BE2C (cell line): Measurements from ENCODE around the gene FPR2.

Experiments
- DNase-seq: peaks from one replicate; pipeline ENCODE4 v3.0.0-alpha.2; 2020
- H3K27me3 ChIP-seq: fragments of 250-450 bp; sonication (Bioruptor Pico); 2 replicates; pipeline ENCODE4 v1.5.1; 2020; ENCODE audit warnings: mild to moderate bottlenecking
- H3K36me3 ChIP-seq: fragments of 250-450 bp; sonication (Bioruptor Pico); 2 replicates; pipeline ENCODE4 v1.5.1; 2020; ENCODE audit warnings: mild to moderate bottlenecking
- H3K4me1 ChIP-seq: fragments of 250-450 bp; sonication (Bioruptor Pico); 2 replicates; pipeline ENCODE4 v1.5.1; 2020
- H3K4me3 ChIP-seq: 2 replicates; pipeline ENCODE4 v1.5.1; 2011; ENCODE audit warnings: low read depth, low read length
- H3K9me3 ChIP-seq: fragments of 250-450 bp; sonication (Bioruptor Pico); 2 replicates; pipeline ENCODE4 v1.5.1; 2020
- CTCF ChIP-seq: IDR thresholded peaks from 2 replicates; pipeline ENCODE4 v1.5.1; 2012; ENCODE audit warnings: mild to moderate bottlenecking, low read depth, low read length

FPR2 gene

GRCh38 chr19:51810223-51810622 lies 49.2 kb downstream of the FPR2 start:
- H3K36me3 ChIP-seq = no peaks in the 10 kb centered on the region
- no peak for DNase-seq
- no peaks in the 10 kb centered on the region for H3K9me3 ChIP-seq
- no peak overlapping the region for H3K4me3 ChIP-seq
- H3K27me3 ChIP-seq = no peaks in the 10 kb centered on the region
- TF ChIP-seq CTCF = 0 out of 2 replicates have a peak, but pooled peaks have one; percentile 7
- no peaks in the 10 kb centered on the region for H3K4me1 ChIP-seq

GRCh38 chr19:51811344-51811743 lies 50.4 kb downstream of the FPR2 start:
- Histone ChIP-seq H3K9me3 (no peaks in the 10 kb centered on the region), H3K36me3 (no peaks in the 10 kb centered on the region), H3K27me3 (no peaks in the 10 kb centered on the region), H3K4me1 (no peaks in the 10 kb centered on the region), H3K4me3 (no peak overlapping the region)
- DNase-seq = no peak
- TF ChIP-seq CTCF = no peak

- H3K9me3 ChIP-seq = no peaks in the 10 kb centered on the region
- no peak for DNase-seq
- H3K4me1 ChIP-seq = no peaks in the 10 kb centered on the region
- H3K27me3 ChIP-seq = no peaks in the 10 kb centered on the region
- no peak for TF ChIP-seq CTCF
- H3K4me3 ChIP-seq = no peak overlapping the region
- H3K36me3 ChIP-seq = no peaks in the 10 kb centered on the region
These were observed 54.1 kb downstream of the FPR2 start for GRCh38 chr19:51815043-51815442.

- H3K4me1 ChIP-seq = no peaks in the 10 kb centered on the region
- H3K4me3 ChIP-seq = no peak overlapping the region
- H3K36me3 ChIP-seq = no peaks in the 10 kb centered on the region
- no peak for TF ChIP-seq CTCF
- H3K9me3 ChIP-seq = no peaks in the 10 kb centered on the region; the same call in 1 of the 2 replicates
- DNase-seq = no peak
- no peaks in the 10 kb centered on the region for H3K27me3 ChIP-seq
These were observed 55.7 kb downstream of the FPR2 start for GRCh38 chr19:51816711-51817110.

GRCh38 chr19:51820011-51820410 lies 59.0 kb downstream of the FPR2 start:
- no peak for TF ChIP-seq CTCF
- H3K4me1 ChIP-seq = no peaks in the 10 kb centered on the region
- DNase-seq = no peak

More at GRCh38 chr19:51820011-51820410, 59.0 kb downstream of the FPR2 start:
- no peaks in the 10 kb centered on the region for H3K36me3 ChIP-seq
- no peaks in the 10 kb centered on the region for H3K27me3 ChIP-seq
- no peaks in the 10 kb centered on the region; the same call in 1 of the 2 replicates for H3K9me3 ChIP-seq
- H3K4me3 ChIP-seq = no peak overlapping the region
